Natural killer cell (primary cell): ENCODE measurements around the gene BACH1. TPM values are rescaled to one million over a fixed set of nuclear protein-coding genes. Genes with fewer than 3 reads are reported as not detected.

Source experiments
- ATAC-seq, 3 donors: fragments of 150-1000 bp in 2 of 3; fragments of 200-7000 bp in 1 of 3; cut with Tn5 transposase; 1 replicate in 1 of 3; 2 replicates in 2 of 3; pipeline ENCODE4 v1.10.0; 2021; ENCODE audit warnings: mild to moderate bottlenecking in 2 of 3, moderate library complexity in 2 of 3
- DNase-seq, 2 donors: peaks; one replicate each; pipeline versions ENCODE4 v3.0.0 to v3.0.0-alpha.2; 2013 to 2021; ENCODE audit warnings: mixed read lengths in 1 of 2
- H3K27ac ChIP-seq: one replicate; pipeline ENCODE4 v1.5.1; 2013; ENCODE audit warnings: mild to moderate bottlenecking, low read length
- H3K27me3 ChIP-seq: one replicate; pipeline ENCODE4 v1.6.1; 2013; ENCODE audit warnings: low read length; ENCODE audit not compliant: control insufficient read depth, insufficient read depth
- H3K36me3 ChIP-seq: one replicate; pipeline ENCODE4 v1.6.1; 2013; ENCODE audit warnings: low read length; ENCODE audit not compliant: control insufficient read depth, insufficient read depth
- H3K4me1 ChIP-seq: one replicate; pipeline ENCODE4 v1.6.1; 2013; ENCODE audit warnings: low read length; ENCODE audit not compliant: control insufficient read depth, insufficient read depth
- H3K4me3 ChIP-seq: one replicate; pipeline ENCODE4 v1.5.1; 2013; ENCODE audit warnings: low read length
- H3K9me3 ChIP-seq: one replicate; pipeline ENCODE4 v1.6.1; 2013; ENCODE audit warnings: low read length; ENCODE audit not compliant: control insufficient read depth, insufficient read depth
- H3K27ac Mint-ChIP-seq, 2 donors: one replicate each; pipeline ENCODE4 v1.8.0; 2022; ENCODE audit warnings: mild to moderate bottlenecking in 2 of 2, mixed read lengths in 2 of 2, moderate library complexity in 1 of 2
- H3K27me3 Mint-ChIP-seq, 2 donors: one replicate each; pipeline ENCODE4 v1.8.0; 2022; ENCODE audit warnings: low read depth in 2 of 2, mixed read lengths in 2 of 2
- H3K36me3 Mint-ChIP-seq: one replicate; pipeline ENCODE4 v1.8.0; 2022; ENCODE audit warnings: mixed read lengths
- H3K4me1 Mint-ChIP-seq, 2 donors: one replicate each; pipeline ENCODE4 v1.8.0; 2022; ENCODE audit warnings: mixed read lengths in 2 of 2
- H3K4me3 Mint-ChIP-seq: one replicate; pipeline ENCODE4 v1.8.0; 2022; ENCODE audit warnings: mild to moderate bottlenecking, moderate library complexity, mixed read lengths
- H3K9me3 Mint-ChIP-seq, 2 donors: one replicate each; pipeline ENCODE4 v1.8.0; 2022; ENCODE audit warnings: mixed read lengths in 2 of 2
- CTCF ChIP-seq: fragments of 200-600 bp; IDR thresholded peaks from one replicate; pipeline ENCODE4 v1.8.0; 2022; ENCODE audit warnings: antibody characterized with exemption
- WGBS: methylation state at CpG from one replicate; pipeline ENCODE4 v1.1.7; 2013; ENCODE audit warnings: missing lambda C conversion rate; ENCODE audit not compliant: insufficient coverage; 5-methylcytosine and 5-hydroxymethylcytosine counted together
- intact Hi-C: fragments of 100-400 bp; cut with micrococcal nuclease; formaldehyde crosslinking; loops from one replicate; pipeline ENCODE4 v1.14.2; 2022
- total RNA-seq, 4 donors: library from RNA; stranded (reverse); fragments of 120-200 nt in 1 of 4; gene quantifications; one replicate each; pipeline versions ENCODE4 v1.2.3 to v1.2.4, GENCODE V29; 2013 to 2022

BACH1 gene
- total RNA-seq, 3 donors from 2014 or later (not counting 1 experiment from before 2014, with no cell fraction given), result 74.2 to 111 (median 86.3) TPM

- Histone ChIP-seq H3K27ac (no peak overlapping the region), H3K4me3 (no peak overlapping the region), H3K9me3 (peaks cover 5% of the 10 kb centered on the region), H3K27me3 (no peaks in the 10 kb centered on the region), H3K4me1 (no peaks in the 10 kb centered on the region), H3K36me3 (no peaks in the 10 kb centered on the region)
- no peak for ATAC-seq
- no peak for DNase-seq
- Mint-ChIP-seq H3K4me1 (no peaks in the 10 kb centered on the region), H3K36me3 (peaks cover 11% of the 10 kb centered on the region), H3K27me3 (peaks cover 2 to 22% of the 10 kb centered on the region in 2 donors), H3K4me3 (no peak overlapping the region), H3K27ac (no peak overlapping the region), H3K9me3 (peaks cover 2 to 3% of the 10 kb centered on the region in 2 donors)
- intact Hi-C loops, result no loop called here
- WGBS, result 77% methylated on average over 5 of the region's 5 CpGs
- no peak for TF ChIP-seq CTCF
These were observed 39.9 kb upstream of the BACH1 start for GRCh38 chr21:29258626-29259338.

GRCh38 chr21:29260461-29260860, 38.3 kb upstream of the BACH1 start:
- no peak for ATAC-seq
- no peaks in the 10 kb centered on the region for H3K36me3 Mint-ChIP-seq
- intact Hi-C loops, result loop anchor here (10.0 kb wide), 1 partner anchor 84 kb away; no protein-coding TSS in a partner anchor
- Histone ChIP-seq H3K27me3 (no peaks in the 10 kb centered on the region), H3K36me3 (no peaks in the 10 kb centered on the region), H3K4me3 (no peak overlapping the region), H3K27ac (no peak overlapping the region), H3K4me1 (no peaks in the 10 kb centered on the region), H3K9me3 (no peaks in the 10 kb centered on the region)
- H3K4me1 Mint-ChIP-seq, result no peaks in the 10 kb centered on the region
- DNase-seq, result no peak
- no peak overlapping the region for H3K4me3 Mint-ChIP-seq
- WGBS, result 86% methylated on average over 1 of the region's 2 CpGs
- no peak for TF ChIP-seq CTCF
- H3K27me3 Mint-ChIP-seq, result peaks cover 0 to 17% of the 10 kb centered on the region in 2 donors
- H3K27ac Mint-ChIP-seq, result no peak overlapping the region
- no peaks in the 10 kb centered on the region for H3K9me3 Mint-ChIP-seq

- no peaks in the 10 kb centered on the region for H3K4me1 Mint-ChIP-seq
- no peak for ATAC-seq
- no peak overlapping the region for H3K27ac Mint-ChIP-seq
- no peak overlapping the region for H3K4me3 Mint-ChIP-seq
- no peak for DNase-seq
- Histone ChIP-seq H3K4me1 (no peaks in the 10 kb centered on the region), H3K27ac (no peak overlapping the region), H3K36me3 (no peaks in the 10 kb centered on the region), H3K4me3 (no peak overlapping the region), H3K27me3 (no peaks in the 10 kb centered on the region), H3K9me3 (no peaks in the 10 kb centered on the region)
- no peaks in the 10 kb centered on the region for H3K36me3 Mint-ChIP-seq
- intact Hi-C loops, result loop anchor here (10.0 kb wide), 1 partner anchor 83 kb away; no protein-coding TSS in a partner anchor
- peaks cover 0 to 17% of the 10 kb centered on the region in 2 donors for H3K27me3 Mint-ChIP-seq
- no peaks in the 10 kb centered on the region for H3K9me3 Mint-ChIP-seq
- TF ChIP-seq CTCF, result no peak
- 92% methylated on average over 6 of the region's 7 CpGs for WGBS
These were observed 36.9 kb upstream of the BACH1 start for GRCh38 chr21:29261555-29262540.
